Measurements from ENCODE around the gene CFAP74.

The CFAP74 gene

DNA sequence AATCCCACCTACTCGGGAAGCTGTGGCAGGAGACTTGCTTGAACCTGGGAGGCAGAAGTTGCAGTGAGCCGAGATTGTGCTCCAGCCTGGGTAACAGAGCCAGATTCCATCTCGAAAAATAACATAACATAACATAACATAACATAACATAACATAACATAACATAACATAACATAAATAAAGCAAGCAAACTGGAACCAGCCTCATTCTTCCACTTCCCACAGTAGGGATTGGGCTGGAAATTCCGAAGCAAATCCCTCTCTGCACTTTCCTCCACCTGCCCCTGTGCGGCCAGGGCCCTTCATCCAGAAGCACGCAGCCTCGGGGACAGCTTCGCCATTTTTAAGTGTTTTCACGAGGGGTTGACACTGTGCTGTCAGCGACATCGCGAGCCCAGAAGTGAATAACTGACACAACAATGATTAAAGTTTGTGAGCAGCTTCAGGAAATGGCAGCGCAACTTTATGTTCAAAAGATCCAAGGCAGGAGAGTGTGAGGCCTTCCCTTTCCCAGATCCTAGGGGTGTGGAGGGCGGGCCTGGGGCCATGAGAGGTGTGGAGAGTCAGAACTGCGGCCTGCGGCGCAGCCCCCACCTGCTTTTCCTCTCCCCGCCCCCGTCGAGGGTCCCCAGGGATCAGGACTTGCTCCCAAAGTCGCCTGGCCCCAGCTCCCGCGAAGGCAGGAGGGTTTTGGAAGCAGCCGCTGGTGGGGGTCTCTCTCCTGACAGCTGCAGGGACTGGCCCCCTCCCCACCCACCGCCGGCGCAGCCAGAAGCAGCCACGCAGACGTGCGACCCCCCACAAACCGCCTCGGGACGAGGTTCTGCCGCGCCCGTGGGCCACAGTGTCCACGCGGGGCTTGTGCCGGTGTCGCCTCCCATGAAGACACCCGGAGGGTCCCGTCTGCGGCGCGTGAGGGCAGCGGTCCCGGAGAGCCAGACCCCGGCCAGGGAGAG is 14.9 kb upstream of the CFAP74 start:
- no peak for DNase-seq (ENCODE audit: low read depth)

DNA sequence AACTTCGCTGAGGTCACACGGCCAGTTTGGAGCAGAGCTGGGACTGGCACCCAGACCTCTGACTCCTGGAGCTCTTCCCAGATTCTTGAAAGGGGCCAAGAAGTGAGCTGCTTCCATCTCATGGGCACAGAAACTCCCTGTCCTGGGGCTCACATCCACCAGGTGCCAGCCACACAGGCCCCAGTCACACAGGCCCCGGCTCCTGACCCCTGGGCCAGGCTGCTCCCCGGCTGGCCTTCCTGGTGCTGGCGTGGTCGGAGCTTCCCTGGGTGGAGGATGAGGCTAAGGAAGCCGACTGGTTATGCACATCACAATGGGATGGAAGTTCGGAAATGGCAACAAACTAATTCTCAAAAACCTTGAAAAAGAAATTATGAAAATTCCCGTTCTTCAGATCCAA is 12.5 kb upstream of the CFAP74 start:
- no peak for DNase-seq (ENCODE audit: low read depth)

GRCh38 chr1:2014741-2015735 is 11.5 kb upstream of the CFAP74 start:
- no peak for DNase-seq (ENCODE audit: low read depth)

- DNase-seq (ENCODE audit: low read depth) = no peak
Observed at GRCh38 chr1:2014181-2014580, 10.6 kb upstream of the CFAP74 start.

DNA sequence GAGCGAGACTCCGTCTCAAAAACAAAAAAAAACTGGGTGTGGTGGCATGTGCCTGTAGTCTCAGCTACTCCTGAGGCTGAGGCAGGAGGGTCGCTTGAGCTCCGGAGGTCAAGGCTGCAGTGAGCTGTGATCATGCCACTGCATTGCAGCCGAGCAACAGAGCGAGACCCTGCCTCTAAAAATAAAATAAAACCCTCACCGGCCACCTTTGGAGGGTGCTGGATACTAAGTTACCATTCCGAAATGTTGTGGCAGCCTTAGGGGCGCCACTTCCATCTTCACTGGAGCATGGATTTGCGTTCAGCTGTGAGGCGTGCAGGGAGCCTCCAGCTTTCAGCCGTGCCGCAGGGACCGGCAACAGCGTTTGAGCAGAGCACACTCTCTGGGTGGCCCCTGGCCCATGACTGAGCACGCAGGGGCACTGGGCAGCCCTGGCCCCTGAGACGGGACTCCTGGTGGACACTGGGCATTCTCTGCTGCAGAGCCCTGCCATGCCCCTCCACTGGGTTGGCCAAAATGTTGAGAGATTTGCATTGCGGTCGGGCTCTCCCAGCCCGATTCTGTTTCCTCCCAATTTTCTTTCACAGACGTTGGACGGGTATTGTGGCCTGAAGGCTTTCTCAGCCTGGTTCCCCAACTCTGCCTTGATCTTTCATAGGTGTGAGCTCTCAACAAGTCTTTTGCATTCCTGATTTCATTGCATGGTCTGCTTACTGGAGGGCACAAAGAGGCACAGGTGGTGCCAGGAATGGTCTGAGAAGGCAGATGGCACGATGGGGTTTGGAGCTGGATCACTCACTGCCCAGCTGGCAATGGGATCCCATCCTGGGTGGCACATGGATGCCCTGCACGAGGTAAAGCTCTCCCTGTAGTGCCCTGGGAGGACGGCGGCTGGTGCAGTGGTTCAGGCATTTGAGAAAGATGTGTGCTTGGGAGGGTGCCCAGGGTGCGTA is 5.8 kb upstream of the CFAP74 start:
- DNase-seq (ENCODE audit: low read depth) = no peak

- no peak for DNase-seq (ENCODE audit: low read depth)
Observed at GRCh38 chr1:2004856-2005255, 1.3 kb upstream of the CFAP74 start.

DNA sequence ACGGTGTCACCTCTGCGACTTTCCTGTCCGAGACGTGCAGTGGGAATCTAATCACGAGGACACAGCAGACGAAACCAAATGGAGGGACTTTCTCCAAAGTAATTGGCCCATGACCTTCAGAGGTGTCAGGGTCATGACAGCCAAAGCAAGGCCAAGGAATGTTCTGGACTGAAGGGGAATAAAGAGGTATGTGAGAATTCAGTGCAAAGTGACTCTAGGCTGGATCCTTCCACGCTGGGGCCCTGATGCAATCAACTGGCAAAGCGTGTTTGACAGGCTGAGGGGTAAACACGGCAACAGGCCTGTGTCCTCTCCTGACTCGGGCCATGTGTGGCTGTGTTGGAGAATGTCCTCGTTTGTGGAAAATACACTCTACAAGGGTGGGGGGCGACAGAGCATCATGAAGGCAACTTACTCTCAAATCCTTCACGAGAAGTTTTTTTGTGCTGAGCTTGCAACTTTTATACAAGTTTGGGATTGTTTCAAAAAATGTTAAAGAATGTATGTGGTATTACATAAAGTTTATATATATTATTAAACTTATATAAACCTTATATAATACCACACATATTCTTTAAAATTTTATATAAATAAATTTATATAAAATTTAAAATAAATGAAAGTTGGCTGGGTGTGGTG is 1.7 kb downstream of the CFAP74 start:
- no peak for DNase-seq (ENCODE audit: low read depth)

DNA sequence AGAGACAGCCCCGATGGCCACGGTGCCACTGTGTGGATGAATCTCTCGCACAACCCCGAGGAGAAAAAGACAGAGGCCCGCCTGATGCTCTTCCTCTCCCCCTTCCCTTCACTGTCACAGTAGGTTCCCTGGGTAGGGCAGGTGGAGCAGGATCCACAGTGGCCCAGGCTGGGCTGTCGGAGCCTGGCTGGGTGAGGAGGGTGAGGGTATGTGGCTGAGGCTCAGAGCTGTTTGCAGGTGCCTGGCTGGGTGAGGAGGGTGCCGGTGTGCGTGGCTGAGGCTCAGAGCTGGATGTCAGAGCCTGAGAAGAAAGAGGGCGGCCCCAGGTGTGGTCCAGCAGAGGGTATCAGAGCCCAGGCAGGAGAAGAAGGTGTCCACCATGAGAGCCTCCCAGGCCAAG is 2.7 kb downstream of the CFAP74 start:
- DNase-seq (ENCODE audit: low read depth) = no peak

GRCh38 chr1:2000432-2000831 is 3.2 kb downstream of the CFAP74 start:
- no peak for DNase-seq (ENCODE audit: low read depth)

DNA sequence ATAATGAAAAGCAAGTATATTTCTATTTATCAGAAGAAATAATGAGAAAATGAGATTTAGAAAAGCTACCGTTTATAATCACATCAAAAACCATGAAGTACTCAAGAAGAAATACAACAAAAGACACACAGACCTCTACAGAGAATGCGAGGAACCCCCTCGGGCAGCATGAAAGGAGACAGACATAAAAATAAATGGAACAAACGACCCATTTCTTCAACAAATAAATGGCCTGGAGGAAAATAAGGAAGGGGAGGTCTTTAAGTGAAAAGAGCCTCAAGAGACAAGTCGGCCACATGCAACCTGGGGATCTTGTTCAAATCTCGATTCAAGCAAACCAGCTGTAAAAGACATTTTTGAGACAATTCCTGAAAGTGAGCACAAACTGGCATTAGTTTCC is 6.0 kb downstream of the CFAP74 start:
- DNase-seq (ENCODE audit: low read depth) = no peak

DNA sequence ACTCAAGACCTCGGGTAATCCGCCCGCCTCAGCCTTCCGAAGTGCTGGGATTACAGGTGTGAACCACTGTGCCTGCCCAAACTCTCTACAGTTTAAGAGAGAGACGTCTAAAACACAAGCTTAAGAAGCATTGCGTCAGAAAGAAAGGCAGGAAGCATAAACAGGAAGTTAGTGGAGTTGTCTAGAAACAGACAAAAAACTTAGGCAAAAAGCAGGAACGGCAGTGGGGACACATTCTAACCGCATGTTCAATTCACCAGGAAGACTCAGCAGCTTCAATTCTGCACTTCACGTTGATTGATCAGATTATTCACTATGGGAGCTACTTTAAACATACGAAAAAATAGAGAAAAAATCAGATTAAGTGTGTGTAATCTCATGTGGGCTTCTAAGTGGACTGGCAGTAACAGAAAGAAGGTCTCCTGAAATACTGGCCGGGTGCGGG is 7.4 kb downstream of the CFAP74 start:
- no peak for DNase-seq (ENCODE audit: low read depth)

DNA sequence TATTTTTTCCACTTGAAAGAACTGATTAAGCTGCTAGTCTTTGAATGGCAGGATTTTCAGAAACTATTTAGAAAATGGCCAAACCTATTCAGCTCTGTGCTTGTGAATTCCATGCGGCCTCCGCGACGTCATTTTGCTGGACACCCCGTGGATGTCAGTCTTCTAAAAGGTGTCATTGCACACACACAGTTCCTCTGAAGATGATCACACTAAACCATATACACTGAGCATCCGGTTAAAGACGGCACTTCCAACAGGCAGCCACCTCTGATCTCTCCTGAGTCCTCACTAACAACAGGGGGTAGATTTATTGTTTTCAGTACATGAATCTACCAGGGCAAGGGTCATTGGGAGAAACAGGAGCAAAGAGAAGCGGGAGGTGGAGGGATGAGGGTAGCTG is 9.1 kb downstream of the CFAP74 start:
- no peak for DNase-seq (ENCODE audit: low read depth)

GRCh38 chr1:1990222-1990621 is 13.4 kb downstream of the CFAP74 start:
- no peak for DNase-seq (ENCODE audit: low read depth)

- DNase-seq (ENCODE audit: low read depth) = no peak
Observed at GRCh38 chr1:1989789-1990188, 13.8 kb downstream of the CFAP74 start.

- DNase-seq (ENCODE audit: low read depth) = no peak
Observed at GRCh38 chr1:1989102-1989542, 14.5 kb downstream of the CFAP74 start.

DNA sequence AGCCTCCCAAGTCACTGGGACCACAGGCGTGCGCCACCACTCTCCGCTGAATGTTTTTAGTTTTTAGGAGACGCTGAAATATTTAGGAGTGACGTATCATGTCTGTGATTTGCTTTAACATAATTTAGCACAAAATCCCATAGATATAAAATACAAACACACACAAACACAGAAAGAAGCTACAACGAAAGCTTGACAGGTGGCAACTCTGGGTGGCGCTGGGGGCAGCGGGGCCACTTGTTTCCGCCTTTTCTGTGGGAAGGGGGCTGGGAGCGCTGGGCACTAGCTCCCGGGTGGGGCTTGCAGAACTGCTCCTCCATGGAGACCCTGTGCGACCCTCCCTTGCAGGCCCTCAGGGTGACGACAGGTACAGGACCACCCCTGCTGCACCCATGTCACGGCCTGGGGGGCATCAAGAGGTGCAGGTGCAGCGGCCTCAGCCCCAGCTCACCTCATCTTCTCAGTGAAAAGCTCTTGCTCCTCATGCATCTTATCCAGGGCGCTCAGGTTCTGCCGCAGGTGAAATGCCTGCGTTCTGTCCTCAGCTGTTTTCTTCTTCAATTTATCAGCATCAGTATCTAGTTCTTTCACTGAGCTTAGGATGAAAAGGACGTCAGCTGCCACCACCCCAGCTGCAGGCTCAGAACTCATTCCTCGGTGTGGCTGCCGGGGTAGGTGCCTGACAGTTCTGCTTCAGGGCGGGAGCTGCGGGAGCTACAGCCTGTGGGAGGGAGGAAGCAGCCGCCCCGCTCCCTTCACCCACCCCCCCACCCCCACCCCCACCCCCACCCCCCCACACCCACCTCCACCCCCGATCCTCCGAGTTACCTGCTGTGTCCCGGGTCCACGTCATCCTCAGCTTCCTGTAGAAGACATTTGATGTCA is 15.3 kb downstream of the CFAP74 start:
- DNase-seq (ENCODE audit: low read depth) = no peak

DNA sequence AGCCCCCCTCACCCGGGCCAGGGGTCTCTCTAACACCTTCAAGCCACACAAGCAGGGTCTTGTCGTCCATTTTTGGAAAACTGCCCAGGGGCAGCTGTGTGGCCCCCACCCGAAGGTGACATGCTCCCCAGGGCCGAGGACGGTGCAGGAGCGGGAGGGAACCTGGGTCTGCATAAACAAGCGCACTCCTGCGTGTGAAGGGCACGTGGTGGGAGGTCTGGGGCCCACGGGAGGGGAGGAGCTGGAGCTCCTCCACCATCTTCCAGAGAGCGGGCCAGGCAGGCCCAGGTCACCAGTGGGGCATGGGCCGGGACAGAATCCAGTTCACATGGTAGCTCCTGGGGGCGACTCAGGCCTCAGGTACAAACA is 16.5 kb downstream of the CFAP74 start:
- no peak for DNase-seq (ENCODE audit: low read depth)

DNA sequence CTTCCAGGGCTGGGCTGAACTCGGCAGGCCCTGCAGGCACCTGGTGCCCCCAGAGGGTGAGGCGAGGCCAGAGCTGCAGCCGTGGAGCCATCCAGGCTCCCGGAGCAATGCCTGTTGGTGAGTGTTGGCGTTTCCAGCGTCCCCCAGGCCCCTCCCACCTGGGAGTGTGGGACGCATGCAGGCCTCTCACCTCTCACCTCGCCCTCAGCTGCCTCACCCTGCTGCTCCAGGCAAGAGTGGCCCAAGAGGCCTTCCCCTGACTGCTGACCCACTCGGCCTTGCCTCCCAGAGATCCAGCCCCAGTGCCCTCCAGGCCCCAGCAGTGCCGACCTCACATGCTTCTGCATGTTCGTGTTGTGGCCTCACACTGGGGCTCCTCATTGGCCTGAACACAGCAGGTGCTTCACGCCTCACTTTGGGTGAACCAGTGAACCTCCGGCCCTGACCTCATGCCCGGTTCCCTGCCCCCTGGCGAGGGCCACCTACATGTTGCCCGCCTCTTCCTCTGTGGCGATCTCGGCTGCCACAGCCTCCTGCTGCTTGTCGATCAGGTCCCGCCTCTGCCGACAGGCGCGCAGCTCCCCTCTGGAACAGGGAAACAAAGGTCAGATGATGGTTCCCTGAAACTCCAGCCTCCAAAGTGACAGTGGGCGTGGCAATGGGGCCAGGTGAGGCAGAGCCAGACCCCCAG is 17.0 kb downstream of the CFAP74 start:
- DNase-seq (ENCODE audit: low read depth) = no peak

DNA sequence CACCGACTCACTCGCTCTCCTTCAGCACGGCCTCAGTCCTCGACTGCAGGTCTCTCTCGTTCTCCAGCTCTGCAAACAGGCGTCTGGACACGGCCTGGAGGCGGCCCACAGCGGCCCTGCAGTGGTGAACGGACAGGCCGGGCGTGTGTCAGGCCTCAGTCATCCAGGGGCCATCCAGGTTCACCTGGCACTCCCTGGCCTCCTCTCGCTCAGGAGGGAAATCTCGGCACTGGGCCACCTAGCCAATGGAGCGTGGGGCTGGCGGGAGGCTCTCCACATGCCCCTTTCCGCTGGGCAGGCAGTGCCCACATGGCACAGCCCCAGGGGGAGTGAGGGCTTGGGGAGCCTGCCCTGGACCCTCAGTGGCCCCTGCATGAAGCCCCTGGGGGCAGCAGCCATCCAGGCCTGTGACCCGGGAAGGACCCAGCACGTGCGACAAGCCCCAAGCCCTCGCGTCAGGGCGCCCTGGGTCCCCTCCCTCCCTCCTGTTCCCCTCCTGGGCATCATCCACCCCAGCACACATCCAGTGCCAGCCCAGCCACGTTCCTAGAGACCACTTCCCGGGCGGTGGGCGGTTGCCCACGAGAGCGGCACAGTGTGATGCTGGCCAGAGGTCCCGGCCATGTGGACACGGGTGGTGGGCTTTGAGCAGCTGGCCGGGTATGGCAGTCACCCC is 18.1 kb downstream of the CFAP74 start:
- DNase-seq (ENCODE audit: low read depth) = no peak
